Suppressor macrophage (primary cell): ENCODE data around the gene SEC24D.

Source experiments
- DNase-seq, 4 experiments: peaks; one replicate each; pipeline ENCODE4 v3.0.0-alpha.2; 2020 to 2022

SEC24D gene

GRCh38 chr4:118845552-118846050 is 9.7 kb upstream of the SEC24D start:
- DNase-seq, result no peak

GRCh38 chr4:118843237-118843636 is 7.3 kb upstream of the SEC24D start:
- DNase-seq, result no peak

GRCh38 chr4:118842055-118842454 is 6.1 kb upstream of the SEC24D start:
- no peak for DNase-seq

DNA sequence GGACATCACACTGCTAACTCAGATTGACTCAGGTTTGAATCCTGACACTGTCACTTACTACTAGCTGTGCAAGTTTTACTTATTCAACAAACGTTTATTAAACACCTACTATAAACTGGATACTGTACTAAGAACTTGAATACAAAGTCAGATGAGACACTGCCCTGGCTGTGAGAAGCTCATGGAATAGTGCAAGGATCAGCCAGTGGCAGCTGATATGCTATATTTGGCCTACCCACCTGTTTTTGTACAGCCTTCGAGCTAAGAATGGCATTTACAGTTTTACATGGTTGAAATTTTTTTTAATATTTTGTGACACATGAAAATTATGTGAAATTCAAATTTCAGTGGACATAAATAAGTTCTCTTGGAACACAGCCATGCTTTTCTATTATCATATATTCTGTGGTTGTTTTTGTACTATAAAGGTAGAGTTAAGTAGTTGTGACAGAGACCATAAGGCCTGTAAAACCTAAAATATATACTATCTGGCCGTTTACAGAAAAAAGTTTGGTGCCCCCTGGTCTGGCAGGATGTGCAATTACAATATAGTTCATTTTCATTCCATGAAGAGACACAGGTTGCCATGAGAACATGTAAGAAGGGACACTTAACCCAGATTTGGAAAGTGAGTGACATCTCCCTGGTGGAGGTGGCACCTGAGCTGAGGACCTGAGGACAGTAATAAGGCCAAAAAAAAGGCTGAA is 3.4 kb upstream of the SEC24D start:
- DNase-seq, result no peak

GRCh38 chr4:118837121-118837507 is 1.2 kb upstream of the SEC24D start:
- no peak for DNase-seq

DNA sequence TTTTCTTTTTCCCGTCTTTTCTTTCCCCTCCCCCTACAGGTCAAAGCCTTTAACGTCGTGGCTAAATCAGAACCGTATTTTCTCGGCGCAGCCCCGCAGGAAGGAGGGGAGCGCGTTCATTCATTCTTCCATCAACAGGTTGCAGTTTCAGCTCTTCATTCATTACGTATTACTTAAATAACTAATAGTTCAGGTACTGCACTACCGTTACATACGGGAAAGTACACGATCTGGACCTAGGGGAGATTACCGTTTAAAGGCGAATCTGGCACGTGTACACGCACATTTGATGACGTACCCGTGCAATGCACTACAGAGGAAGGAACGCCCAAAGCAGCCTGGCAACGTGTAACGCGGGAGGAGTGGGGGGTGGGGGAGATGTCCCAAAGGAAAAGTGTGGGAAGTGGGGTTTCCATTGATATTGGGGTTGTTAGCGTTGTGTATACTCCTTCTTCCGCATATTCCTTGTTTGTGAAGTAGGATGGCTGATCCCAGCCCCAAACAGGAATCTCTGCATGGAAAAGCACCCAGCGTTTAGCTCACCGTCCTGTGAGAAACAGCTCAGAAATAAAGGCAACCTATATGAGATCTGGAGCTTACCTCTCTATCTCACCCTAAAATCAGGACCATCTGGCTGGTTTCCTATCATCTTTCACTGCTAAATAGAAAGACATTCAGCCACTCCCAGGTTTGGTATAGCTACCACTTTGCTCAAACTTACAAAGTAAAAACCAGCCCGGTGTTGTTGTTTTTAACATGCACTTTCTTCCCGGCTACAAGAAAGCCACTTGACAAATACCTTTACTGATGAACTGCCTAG is 585 bp upstream of the SEC24D start:
- peak; percentile 54 to 68 (median 64) for DNase-seq

DNA sequence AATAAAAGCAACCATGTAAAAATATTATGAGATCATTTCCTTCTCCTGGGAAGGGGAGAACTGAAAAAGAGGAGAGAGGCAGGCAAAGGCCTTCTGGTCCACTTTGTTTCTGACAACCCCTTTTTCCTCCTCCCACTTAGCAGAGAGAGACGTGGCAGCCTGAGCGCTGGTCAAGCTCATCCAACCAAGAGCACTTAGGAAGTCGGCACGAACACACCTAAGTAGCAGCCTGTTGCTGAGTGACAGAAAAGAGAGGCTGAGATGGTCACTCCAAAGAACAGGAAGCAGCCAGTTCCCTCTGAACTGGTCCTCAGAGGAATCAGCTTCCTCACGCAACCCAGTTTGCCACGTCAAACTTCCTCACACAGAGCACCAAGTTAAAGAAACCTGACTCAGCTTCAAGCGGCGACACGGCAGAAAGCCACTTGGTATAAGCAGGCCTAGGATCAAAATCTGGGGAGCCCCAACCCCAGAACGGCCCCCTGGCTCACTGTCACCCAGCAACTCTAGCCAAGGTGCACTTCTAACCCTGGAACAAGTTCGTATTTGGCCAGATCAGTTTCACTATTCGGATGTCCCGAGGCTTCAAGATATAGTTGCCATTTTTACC is 861 bp downstream of the SEC24D start:
- DNase-seq, result peak; percentile 91 to 97 (median 93)

GRCh38 chr4:118834070-118834469 is 1.9 kb downstream of the SEC24D start:
- no peak for DNase-seq

DNA sequence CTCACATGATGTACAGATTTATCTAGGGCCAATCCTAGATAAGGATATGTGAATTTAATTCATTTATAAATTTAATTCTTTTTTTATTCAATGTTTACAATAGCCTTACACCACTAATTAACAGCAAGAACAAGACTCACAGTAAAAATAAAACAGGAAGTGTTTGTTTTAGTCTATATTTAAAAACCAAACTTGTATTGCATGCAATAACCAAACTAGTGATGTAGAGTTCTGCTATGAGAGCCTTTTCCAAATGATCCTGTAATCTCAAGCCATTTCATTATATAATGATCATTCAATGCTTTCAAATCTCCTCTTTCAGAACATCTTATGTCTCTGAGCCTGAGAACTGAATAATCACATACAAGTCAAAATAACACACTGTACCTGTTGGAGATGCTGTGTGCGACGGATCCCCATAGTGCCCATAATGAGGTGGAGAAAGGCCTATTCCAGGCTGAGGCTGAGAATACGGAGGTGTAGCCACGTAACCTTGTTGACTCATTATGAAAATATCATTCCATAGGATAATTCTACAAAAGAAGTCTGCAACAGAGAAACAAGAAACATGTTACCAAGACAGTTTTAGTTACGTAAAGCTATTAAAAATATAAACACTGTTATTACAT is 2.6 kb downstream of the SEC24D start:
- peak in 1 of 4 experiments; percentile 14 for DNase-seq

DNA sequence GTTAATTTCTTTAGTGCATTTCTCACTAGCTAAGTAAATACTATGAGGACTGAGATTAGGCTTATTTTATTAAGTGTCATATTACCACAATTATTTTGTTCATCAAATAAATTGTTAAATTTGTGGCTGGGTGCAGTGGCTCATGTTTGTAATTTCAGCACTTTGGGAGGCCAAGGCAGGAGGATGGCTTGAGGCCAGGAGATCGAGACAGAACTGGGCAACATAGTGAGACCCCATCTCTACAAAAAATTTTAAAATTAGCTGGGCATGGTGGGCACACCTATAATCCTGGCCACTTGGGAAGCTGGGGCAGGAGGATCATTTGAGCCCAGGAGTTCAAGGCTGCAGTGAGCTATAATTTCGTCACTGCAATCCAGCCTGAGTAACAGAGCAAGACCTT is 6.8 kb downstream of the SEC24D start:
- no peak for DNase-seq

DNA sequence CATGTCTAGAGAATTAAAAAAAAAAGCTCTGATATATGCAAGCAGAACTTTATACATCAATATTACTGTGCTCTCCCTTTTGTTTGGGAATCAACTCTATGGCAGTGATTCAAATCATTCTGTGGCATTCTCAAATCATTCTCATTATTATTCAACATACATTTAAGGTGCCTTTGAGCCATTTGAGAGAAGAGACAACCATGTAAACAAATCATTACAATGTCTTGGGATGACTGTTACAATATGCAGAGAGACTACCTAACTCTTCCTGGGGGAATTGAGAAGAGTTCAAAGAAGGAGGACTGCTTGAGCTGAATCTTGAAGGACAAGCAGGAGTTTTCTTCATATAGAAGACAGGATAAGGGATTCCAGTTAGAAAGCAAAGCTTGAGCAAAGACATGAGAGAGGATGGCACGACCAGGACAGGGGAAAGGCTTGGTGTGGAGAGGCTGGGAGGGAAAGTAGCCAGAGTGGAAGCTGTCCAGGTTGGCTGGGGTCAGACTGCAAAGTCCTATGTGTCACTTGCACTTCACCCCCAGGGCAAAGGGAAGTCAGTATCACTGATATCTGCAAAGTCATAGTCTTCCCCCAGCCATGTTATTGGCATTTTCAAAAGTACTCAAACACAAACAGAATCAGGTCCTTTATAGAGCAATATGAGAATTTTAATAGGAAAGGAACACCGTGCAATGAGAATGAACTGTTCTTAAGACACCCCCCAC is 9.0 kb downstream of the SEC24D start:
- DNase-seq, result peak in 3 of 4 experiments; percentile 12 to 15 (median 13)

- no peak for DNase-seq
Measured at GRCh38 chr4:118825799-118826198, 10.1 kb downstream of the SEC24D start.

DNA sequence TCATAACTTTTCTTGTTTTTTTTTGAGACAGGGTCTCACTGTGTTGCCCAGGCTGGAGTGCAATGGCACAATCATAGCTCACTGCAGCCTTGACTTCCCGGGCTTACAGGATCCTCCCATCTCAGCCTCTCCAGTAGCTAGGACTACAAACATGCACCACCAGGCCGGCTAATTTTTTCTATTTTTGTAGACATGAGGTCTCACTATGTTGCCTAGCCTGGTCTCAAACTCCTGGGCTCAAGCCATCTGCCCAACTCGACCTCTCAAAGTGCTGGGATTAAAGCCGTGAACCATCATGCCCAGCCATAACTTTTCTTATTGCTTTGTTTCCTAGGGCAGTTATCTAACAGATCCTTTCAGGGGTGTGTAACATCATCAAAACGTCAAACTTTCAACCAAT is 11.8 kb downstream of the SEC24D start:
- DNase-seq, result no peak

- no peak for DNase-seq
Measured at GRCh38 chr4:118823471-118823870, 12.5 kb downstream of the SEC24D start.

DNA sequence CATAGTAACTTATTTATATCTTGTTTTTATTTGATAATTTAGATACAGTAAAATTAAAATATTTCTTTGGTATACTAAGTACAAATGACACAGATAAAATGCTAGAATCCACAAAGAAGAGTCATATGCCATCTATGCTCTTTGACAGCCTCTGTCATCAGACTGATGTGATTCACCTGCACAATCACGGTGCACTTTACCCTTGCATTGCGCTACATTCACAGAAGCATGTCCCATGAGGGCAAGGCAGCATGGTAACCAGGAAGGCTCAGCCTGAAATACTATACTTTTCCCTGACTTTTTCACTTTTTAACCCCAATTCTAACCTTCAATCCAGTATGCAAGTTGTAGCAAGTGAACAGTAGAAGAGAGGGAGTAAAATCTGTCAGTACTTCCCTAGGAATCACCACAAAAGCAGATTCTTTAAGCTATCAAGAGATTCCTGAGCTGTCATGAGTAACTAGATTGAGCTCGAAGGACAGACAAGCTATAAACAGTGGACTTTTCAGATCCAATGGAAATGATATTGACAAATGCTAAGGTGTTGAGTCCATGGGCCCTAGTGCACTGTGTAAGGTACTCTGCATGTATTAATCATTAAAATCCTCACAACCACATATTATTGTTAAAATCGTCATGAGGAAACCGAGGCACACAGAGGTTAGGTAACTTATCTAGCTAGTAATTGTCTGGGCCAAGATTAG is 14.2 kb downstream of the SEC24D start:
- no peak for DNase-seq

- no peak for DNase-seq
Measured at GRCh38 chr4:118817178-118817930, 18.6 kb downstream of the SEC24D start.

DNA sequence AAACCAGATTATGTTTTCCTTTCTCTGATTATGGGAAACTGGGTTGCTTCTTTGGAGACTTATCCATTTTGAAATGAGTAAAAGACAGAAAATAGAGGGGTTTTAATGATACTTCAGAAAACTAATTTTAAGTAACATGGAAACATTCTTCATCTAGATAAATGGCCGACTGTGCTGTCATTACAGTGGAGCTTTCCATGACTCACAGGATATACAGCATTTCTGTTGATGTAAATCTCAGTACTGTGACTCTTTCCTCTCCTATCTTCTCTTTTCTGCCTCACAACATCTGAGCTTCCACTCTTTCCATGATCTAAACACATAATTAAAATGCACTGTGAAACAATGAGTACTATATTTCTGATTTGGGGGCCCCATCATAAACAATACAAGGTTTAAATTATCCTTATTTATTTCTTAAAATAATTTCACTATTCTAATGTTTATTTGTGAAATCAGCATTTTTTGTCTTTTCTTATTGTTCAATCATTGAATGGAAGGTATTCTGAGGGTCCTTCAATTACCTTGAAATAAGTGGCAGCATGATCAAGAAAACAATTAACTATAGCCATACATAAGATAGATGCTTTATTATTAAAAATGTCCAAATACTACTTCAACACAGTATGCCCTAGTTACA is 19.3 kb downstream of the SEC24D start:
- no peak for DNase-seq

GRCh38 chr4:118814891-118815290 is 21.0 kb downstream of the SEC24D start:
- no peak for DNase-seq

- DNase-seq, result peak in 2 of 4 experiments; percentile 9 to 10
Measured at GRCh38 chr4:118814058-118814457, 21.9 kb downstream of the SEC24D start.

DNA sequence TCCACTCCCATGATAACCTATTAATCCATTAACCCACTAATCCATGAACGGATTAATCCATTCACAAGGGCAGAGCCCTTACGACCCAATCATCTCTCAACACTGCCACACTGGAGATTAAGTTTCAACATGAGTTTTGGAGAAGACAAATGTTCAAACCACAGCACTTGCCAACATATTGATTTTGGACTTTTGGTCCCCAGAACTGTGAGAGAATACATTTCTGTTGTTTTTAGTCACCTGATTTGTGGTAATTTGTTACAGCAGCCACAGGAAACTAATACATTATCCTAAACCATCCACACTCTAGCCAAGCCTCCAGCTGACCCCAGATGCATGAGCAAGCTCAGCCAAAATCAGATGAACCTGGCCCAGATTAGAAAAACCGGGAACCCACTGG is 22.4 kb downstream of the SEC24D start:
- no peak for DNase-seq
